ENCODE measurements around the gene PDZRN4. TPM values are rescaled to one million over a fixed set of nuclear protein-coding genes. Genes with fewer than 3 reads are reported as not detected.
"Not testable (repeated sequence)": the region's sequence is repeated elsewhere in the genome, so short reads cannot be mapped to it uniquely, and the experiment has no call there.

PDZRN4 gene
- total RNA-seq, 2 donors from 2014 or later: 0.52 to 0.99 TPM

DNA sequence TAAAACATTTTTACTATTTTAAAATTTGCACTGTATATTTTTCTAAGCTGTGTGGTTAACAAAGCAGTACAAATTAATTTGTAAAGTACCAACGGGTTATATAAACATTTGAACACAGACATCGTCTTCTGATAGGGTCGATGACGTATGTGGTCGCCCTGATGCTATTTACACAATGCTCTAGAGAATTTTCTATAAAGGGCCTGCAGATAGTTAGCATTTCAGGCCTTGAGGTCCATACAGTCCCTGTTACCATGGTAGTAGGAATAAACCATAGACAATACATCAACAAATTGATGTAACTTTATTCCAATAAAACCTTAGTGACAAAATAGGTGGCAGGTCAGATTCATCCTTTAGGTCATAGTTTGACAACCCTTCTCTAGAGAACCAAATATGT is 25.7 kb upstream of the PDZRN4 start:
- H3K27me3 ChIP-seq: no peaks in the 10 kb centered on the region
- ATAC-seq: no peak
- no peaks in the 10 kb centered on the region for H3K4me1 ChIP-seq
- 16 to 29% methylated on average over 5 of the region's 5 CpGs for WGBS, 2 donors
- no peaks in the 10 kb centered on the region for H3K9me3 ChIP-seq
- no peak for DNase-seq
- intact Hi-C loops (cut with DNase I): no loop called here
- H3K36me3 ChIP-seq (replicated peaks in 1 of 2; ENCODE audit: insufficient read depth in 1 of 2, low read depth in 2 of 2): no peaks in the 10 kb centered on the region
- no peak overlapping the region for H3K4me3 ChIP-seq
- TF ChIP-seq POLR2A (IDR thresholded peaks at IDR 0.05): no peak
- TF ChIP-seq, protein P1, sequence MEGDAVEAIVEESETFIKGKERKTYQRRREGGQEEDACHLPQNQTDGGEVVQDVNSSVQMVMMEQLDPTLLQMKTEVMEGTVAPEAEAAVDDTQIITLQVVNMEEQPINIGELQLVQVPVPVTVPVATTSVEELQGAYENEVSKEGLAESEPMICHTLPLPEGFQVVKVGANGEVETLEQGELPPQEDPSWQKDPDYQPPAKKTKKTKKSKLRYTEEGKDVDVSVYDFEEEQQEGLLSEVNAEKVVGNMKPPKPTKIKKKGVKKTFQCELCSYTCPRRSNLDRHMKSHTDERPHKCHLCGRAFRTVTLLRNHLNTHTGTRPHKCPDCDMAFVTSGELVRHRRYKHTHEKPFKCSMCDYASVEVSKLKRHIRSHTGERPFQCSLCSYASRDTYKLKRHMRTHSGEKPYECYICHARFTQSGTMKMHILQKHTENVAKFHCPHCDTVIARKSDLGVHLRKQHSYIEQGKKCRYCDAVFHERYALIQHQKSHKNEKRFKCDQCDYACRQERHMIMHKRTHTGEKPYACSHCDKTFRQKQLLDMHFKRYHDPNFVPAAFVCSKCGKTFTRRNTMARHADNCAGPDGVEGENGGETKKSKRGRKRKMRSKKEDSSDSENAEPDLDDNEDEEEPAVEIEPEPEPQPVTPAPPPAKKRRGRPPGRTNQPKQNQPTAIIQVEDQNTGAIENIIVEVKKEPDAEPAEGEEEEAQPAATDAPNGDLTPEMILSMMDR (IDR thresholded peaks at IDR 0.05): no peak
- no peak overlapping the region for H3K27ac ChIP-seq

DNA sequence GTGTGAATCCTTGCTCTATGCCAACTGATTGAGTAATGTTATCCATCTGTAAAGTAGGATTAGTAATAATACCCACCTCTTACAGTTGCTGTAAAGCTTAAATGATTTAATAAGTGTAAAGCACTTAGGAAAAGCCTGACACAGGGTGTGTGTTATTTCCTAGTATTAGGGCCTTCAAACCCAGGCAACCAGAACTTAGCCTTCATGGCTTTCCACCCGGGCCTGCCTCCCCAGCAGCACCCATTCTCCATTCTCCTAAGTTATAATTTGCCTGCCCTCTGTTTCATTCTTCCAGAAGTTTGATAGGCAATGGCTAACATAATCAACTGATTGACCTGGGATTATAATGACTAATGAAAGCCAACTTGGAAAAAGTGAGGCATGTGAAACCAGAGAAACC is 20.4 kb upstream of the PDZRN4 start:
- Histone ChIP-seq H3K27me3 (no peaks in the 10 kb centered on the region), H3K4me3 (no peak overlapping the region), H3K27ac (no peak overlapping the region), H3K9me3 (no peaks in the 10 kb centered on the region), H3K4me1 (no peaks in the 10 kb centered on the region), H3K36me3 (replicated peaks in 1 of 2; ENCODE audit: insufficient read depth in 1 of 2, low read depth in 2 of 2) (no peaks in the 10 kb centered on the region)
- no peak for TF ChIP-seq POLR2A (IDR thresholded peaks at IDR 0.05)
- TF ChIP-seq, protein P1 (IDR thresholded peaks at IDR 0.05): no peak
- no peak for ATAC-seq
- 36 to 67% methylated on average over 1 of the region's 1 CpG for WGBS, 2 donors
- DNase-seq: no peak
- intact Hi-C loops (cut with DNase I): no loop called here

DNA sequence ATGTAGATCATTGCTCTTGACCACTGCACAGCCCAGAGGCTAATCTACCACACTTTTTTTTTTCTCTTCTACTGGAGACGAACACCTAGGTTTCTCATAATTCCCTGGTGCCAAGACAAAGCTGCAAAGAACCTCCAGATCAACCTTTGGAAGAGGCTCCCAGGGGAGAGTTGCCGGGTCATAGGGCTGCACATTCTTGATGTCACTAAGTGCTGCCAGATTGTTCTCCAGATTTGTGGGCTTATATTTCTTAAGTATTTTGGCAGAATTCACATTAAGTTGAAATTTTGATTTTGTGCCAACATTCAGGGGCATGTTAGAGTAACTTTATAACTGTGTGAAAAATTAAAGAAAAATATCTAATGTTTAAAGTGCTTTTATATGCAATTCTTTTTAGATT is 13.5 kb upstream of the PDZRN4 start:
- Histone ChIP-seq H3K36me3 (replicated peaks in 1 of 2; ENCODE audit: insufficient read depth in 1 of 2, low read depth in 2 of 2) (no peaks in the 10 kb centered on the region), H3K27ac (no peak overlapping the region), H3K27me3 (no peaks in the 10 kb centered on the region), H3K4me3 (no peak overlapping the region), H3K9me3 (no peaks in the 10 kb centered on the region), H3K4me1 (no peaks in the 10 kb centered on the region)
- 41 to 48% methylated on average over 2 of the region's 2 CpGs for WGBS, 2 donors
- ATAC-seq (no peak), DNase-seq (no peak)
- no peak for TF ChIP-seq POLR2A (IDR thresholded peaks at IDR 0.05)
- TF ChIP-seq, protein P1 (IDR thresholded peaks at IDR 0.05): no peak
- intact Hi-C loops (cut with DNase I): no loop called here

DNA sequence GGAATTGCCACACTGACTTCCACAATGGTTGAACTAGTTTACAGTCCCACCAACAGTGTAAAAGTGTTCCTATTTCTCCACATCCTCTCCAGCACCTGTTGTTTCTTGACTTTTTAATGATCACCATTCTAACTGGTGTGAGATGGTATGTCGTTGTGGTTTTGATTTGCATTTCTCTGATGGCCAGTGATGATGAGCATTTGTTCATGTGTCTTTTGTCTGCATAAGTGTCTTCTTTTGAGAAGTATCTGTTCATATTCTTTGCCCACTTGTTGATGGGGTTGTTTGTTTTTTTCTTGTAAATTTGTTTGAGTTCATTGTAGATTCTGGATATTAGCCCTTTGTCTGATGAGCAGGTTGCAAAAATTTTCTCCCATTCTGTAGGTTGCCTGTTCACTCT is 8.6 kb upstream of the PDZRN4 start:
- ATAC-seq; H3K27me3 ChIP-seq; H3K4me1 ChIP-seq; intact Hi-C loops (cut with DNase I); DNase-seq; H3K27ac ChIP-seq; H3K36me3 ChIP-seq (replicated peaks in 1 of 2; ENCODE audit: insufficient read depth in 1 of 2, low read depth in 2 of 2); H3K9me3 ChIP-seq; H3K4me3 ChIP-seq: not testable (repeated sequence)
- WGBS, 2 donors: 83% methylated on average over 1 of the region's 1 CpG

DNA sequence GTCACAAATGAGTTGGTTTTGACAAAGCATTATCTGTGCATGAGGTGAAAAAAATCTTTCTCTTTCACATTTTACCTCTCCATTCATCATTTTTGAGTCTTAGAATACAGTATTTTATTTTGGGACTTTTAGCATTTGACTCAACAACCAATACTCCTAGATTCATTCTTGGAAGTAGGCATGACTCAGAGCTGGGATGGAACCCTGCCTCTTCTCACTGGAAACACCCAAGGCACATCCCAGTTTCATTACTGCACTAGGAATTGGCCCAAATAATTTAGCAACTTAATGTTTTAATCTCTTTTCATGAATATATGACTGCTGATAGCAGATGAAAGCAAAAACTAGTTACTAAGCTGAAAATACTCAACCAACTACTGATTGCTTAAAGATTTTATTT is 3.3 kb upstream of the PDZRN4 start:
- no peak overlapping the region for H3K27ac ChIP-seq
- H3K9me3 ChIP-seq: no peaks in the 10 kb centered on the region
- peaks cover 0 to 18% of the 10 kb centered on the region in 2 donors for H3K27me3 ChIP-seq
- intact Hi-C loops (cut with DNase I): no loop called here
- no peak for TF ChIP-seq POLR2A (IDR thresholded peaks at IDR 0.05)
- TF ChIP-seq, protein P1 (IDR thresholded peaks at IDR 0.05): no peak
- no peaks in the 10 kb centered on the region for H3K36me3 ChIP-seq (replicated peaks in 1 of 2; ENCODE audit: insufficient read depth in 1 of 2, low read depth in 2 of 2)
- H3K4me3 ChIP-seq: no peak overlapping the region
- peaks cover 15% of the 10 kb centered on the region for H3K4me1 ChIP-seq
- DNase-seq (peak in 1 of 4 donors; percentile 5), ATAC-seq (no peak)
